HL-60 (cell line): ENCODE measurements around the gene POFUT1.
"Not testable (repeated sequence)": the region's sequence is repeated elsewhere in the genome, so short reads cannot be mapped to it uniquely, and the experiment has no call there.

Source experiments
- DNase-seq, 2 experiments: peaks; one replicate each; pipeline ENCODE4 v3.0.0-alpha.2; 2010 to 2020; ENCODE audit warnings: low read depth in 1 of 2, low spot score in 1 of 2
- H3K27ac ChIP-seq: fragments of 250-450 bp; sonication (Bioruptor Pico); replicated peaks from 2 replicates; pipeline ENCODE4 v1.5.1; 2020; ENCODE audit warnings: mild to moderate bottlenecking, moderate library complexity
- H3K27me3 ChIP-seq: fragments of 250-450 bp; sonication (Bioruptor Pico); 2 replicates; pipeline ENCODE4 v1.5.1; 2021; ENCODE audit warnings: mild to moderate bottlenecking, moderate library complexity; ENCODE audit not compliant: insufficient read depth, poor library complexity, severe bottlenecking
- H3K4me3 ChIP-seq: replicated peaks from 2 replicates; pipeline ENCODE4 v1.5.1; 2011; ENCODE audit warnings: mild to moderate bottlenecking, control low read depth, low read length; ENCODE audit not compliant: insufficient read depth
- GABPA ChIP-seq: IDR thresholded peaks from 2 replicates; pipeline ENCODE4 v1.6.1; 2012; ENCODE audit warnings: low read depth
- POLR2AphosphoS5 ChIP-seq: IDR thresholded peaks from 2 replicates; pipeline ENCODE4 v1.6.1; 2012; ENCODE audit warnings: low read depth
- SPI1 ChIP-seq: IDR thresholded peaks from 2 replicates; pipeline ENCODE4 v1.6.1; 2012; ENCODE audit warnings: low read depth, mild to moderate bottlenecking, borderline replicate concordance
- TF ChIP-seq, protein P1 (sequence below): IDR thresholded peaks from 2 replicates; pipeline ENCODE4 v1.6.1; 2012; ENCODE audit warnings: low read depth; ENCODE audit not compliant: insufficient replicate concordance
- TF ChIP-seq, protein P2 (sequence below): IDR thresholded peaks from one replicate; pipeline ENCODE4 v1.5.1; 2011; ENCODE audit warnings: low read length, control low read depth, inconsistent platforms; ENCODE audit not compliant: insufficient read depth

Gene POFUT1

DNA sequence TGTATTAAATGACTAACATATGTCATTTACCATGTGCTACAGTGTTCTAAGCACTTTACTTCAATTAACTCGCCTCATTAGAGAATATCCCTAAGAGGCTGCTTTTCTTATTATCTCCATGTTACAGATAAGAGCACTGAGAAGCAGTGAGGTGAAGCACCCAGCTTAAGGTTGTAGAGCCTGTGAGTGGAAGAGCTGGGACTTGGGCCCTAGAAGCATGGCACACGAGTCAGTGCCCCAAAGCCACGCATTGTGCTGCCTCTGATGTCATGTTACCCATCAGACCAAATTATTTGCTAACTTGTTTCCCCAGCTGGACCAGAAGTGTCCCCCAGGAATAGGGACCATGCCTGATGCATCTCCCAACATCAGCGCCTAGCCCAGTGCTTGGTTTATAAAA, 34.1 kb downstream of the POFUT1 start:
- DNase-seq, result no peak
- no peaks in the 10 kb centered on the region for H3K27me3 ChIP-seq
- TF ChIP-seq, protein P1, sequence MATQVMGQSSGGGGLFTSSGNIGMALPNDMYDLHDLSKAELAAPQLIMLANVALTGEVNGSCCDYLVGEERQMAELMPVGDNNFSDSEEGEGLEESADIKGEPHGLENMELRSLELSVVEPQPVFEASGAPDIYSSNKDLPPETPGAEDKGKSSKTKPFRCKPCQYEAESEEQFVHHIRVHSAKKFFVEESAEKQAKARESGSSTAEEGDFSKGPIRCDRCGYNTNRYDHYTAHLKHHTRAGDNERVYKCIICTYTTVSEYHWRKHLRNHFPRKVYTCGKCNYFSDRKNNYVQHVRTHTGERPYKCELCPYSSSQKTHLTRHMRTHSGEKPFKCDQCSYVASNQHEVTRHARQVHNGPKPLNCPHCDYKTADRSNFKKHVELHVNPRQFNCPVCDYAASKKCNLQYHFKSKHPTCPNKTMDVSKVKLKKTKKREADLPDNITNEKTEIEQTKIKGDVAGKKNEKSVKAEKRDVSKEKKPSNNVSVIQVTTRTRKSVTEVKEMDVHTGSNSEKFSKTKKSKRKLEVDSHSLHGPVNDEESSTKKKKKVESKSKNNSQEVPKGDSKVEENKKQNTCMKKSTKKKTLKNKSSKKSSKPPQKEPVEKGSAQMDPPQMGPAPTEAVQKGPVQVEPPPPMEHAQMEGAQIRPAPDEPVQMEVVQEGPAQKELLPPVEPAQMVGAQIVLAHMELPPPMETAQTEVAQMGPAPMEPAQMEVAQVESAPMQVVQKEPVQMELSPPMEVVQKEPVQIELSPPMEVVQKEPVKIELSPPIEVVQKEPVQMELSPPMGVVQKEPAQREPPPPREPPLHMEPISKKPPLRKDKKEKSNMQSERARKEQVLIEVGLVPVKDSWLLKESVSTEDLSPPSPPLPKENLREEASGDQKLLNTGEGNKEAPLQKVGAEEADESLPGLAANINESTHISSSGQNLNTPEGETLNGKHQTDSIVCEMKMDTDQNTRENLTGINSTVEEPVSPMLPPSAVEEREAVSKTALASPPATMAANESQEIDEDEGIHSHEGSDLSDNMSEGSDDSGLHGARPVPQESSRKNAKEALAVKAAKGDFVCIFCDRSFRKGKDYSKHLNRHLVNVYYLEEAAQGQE, result no peak
- TF ChIP-seq, protein P2, sequence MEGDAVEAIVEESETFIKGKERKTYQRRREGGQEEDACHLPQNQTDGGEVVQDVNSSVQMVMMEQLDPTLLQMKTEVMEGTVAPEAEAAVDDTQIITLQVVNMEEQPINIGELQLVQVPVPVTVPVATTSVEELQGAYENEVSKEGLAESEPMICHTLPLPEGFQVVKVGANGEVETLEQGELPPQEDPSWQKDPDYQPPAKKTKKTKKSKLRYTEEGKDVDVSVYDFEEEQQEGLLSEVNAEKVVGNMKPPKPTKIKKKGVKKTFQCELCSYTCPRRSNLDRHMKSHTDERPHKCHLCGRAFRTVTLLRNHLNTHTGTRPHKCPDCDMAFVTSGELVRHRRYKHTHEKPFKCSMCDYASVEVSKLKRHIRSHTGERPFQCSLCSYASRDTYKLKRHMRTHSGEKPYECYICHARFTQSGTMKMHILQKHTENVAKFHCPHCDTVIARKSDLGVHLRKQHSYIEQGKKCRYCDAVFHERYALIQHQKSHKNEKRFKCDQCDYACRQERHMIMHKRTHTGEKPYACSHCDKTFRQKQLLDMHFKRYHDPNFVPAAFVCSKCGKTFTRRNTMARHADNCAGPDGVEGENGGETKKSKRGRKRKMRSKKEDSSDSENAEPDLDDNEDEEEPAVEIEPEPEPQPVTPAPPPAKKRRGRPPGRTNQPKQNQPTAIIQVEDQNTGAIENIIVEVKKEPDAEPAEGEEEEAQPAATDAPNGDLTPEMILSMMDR, result no peak
- no peak for TF ChIP-seq GABPA
- no peak for TF ChIP-seq POLR2AphosphoS5
- no peak for TF ChIP-seq SPI1
- H3K4me3 ChIP-seq, result no peak overlapping the region
- H3K27ac ChIP-seq, result no peak overlapping the region

DNA sequence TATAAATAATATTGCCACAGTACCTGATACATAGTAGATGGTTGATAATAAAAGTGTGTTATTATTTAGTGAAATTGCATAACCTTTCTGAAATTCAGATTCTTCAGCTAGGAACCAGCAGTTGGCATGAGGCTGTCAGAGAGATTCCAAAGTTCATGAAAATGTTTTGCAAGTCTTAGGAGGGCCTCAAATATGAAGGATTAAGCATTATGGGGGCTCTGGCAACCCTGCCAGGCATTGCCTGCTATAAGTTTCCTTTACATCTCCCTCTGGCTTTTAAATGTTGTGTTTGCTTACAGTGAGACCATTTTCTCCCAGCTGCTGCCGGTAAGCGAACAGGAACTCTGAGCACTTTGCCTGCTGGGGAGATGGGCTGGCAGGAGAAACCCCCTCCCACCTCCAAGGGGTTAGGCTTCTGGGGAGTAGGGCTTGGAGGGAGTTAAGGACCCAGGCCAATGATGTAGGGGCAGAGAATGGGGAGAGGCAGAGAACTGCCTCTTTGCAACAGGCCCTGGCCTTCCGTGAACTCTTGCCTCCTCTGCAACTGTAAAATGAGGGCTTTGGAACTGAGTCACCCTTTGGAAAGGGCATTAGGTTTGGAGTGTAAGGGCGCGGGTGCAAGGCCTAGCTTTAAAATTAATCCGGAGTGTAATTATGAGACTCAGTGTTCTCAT, 36.6 kb downstream of the POFUT1 start:
- no peaks in the 10 kb centered on the region for H3K27me3 ChIP-seq
- no peak for TF ChIP-seq SPI1
- TF ChIP-seq, protein P1, result no peak
- TF ChIP-seq, protein P2, result no peak
- no peak for TF ChIP-seq POLR2AphosphoS5
- no peak for TF ChIP-seq GABPA
- H3K27ac ChIP-seq, result no peak overlapping the region
- no peak for DNase-seq
- H3K4me3 ChIP-seq, result no peak overlapping the region

DNA sequence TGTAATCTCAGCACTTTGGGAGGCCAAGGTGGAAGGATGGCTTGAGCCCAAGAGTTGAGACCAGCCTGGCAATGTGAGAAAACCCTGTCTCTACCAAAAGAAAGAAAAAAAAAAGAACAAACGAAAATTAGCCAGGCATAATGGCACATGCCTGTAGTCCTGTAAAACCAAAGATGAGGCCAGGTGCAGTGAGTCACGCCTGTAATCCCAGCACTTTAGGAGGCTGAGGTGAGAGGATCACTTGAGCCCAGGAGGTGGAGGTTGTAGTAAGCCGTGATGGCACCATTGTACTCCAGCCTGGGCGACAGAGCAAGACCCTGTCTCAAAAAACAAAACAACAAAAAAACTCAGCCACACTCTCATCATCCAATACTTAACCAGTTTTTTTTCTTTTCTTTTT, 37.3 kb downstream of the POFUT1 start:
- Histone ChIP-seq H3K27ac (no peak overlapping the region), H3K4me3 (no peak overlapping the region), H3K27me3 (no peaks in the 10 kb centered on the region)
- TF ChIP-seq GABPA (no peak), POLR2AphosphoS5 (no peak), SPI1 (no peak)
- TF ChIP-seq, protein P1, result no peak
- TF ChIP-seq, protein P2, result no peak
- no peak for DNase-seq

DNA sequence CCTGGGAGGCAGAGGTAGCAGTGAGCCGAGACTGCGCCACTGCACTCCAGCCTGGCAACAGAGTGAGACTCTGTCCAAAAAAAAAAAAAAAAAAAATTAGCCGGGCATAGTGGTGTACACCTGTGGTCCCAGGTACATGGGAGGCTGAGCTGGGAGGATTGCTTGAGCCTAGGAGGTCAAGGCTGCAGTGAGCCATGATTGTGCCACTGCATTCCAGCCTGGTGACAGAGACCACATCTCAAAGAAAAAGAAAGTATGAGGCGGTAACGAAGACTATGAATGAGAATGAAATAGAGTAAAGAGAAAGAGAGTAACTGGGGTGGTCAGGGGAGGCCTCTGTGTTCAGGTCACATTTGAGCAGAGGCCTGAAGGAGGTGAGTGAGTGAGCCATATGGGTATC, 38.5 kb downstream of the POFUT1 start:
- DNase-seq, H3K27ac ChIP-seq, H3K4me3 ChIP-seq: not testable (repeated sequence)

More for the DNA sequence above, 38.5 kb downstream of the POFUT1 start:
- not testable (repeated sequence) for H3K27me3 ChIP-seq
